Gastrocnemius medialis (tissue), 4 donors: ENCODE results near the gene IFI16.

Experiments used
- CTCF ChIP-seq, 5 experiments: fragments of 450-650 bp in 3 of 5; fragments of 200-600 bp in 2 of 5; sonication (generic) in 2 of 5; IDR thresholded peaks in 4 of 5; conservative IDR thresholded peaks in 1 of 5; 1 replicate in 4 of 5; 2 replicates in 1 of 5; pipeline ENCODE4 v1.5.1; 2016 to 2019; ENCODE audit warnings: antibody characterized with exemption in 5 of 5, mild to moderate bottlenecking in 3 of 5, moderate library complexity in 3 of 5
- POLR2A ChIP-seq, 2 donors: fragments of 450-650 bp; IDR thresholded peaks; one replicate each; pipeline ENCODE4 v1.6.1; 2017; ENCODE audit warnings: antibody characterized with exemption in 2 of 2, mild to moderate bottlenecking in 2 of 2, moderate library complexity in 2 of 2

- TF ChIP-seq CTCF (IDR thresholded peaks at IDR 0.05 in 4 of 5, conservative IDR thresholded peaks at IDR 0.05 in 1 of 5) (no peak), POLR2A (IDR thresholded peaks at IDR 0.05) (no peak)
These were observed 48.5 kb upstream of the IFI16 start for GRCh38 chr1:158961178-158961577.
